AG20443 (cell line): ENCODE results near the gene SH3PXD2B.

Experiments
- DNase-seq: peaks from one replicate; pipeline ENCODE4 v3.0.0; 2012; ENCODE audit warnings: low spot score, mixed read lengths

The SH3PXD2B gene

GRCh38 chr5:172454358-172455086, at the start of gene SH3PXD2B:
SH3PXD2B (minus strand) TSS chr5:172454525; CDS start chr5:172454352, 173 bp downstream.
- peak; percentile 89 for DNase-seq

GRCh38 chr5:172502969-172503368, 48.6 kb upstream of the SH3PXD2B start:
- DNase-seq, result peak; percentile 10

GRCh38 chr5:172502410-172502809, 48.1 kb upstream of the SH3PXD2B start:
- peak; percentile 9 for DNase-seq

- DNase-seq, result peak; percentile 4
Observed at GRCh38 chr5:172501708-172502320, 47.5 kb upstream of the SH3PXD2B start.

GRCh38 chr5:172499287-172499686, 45.0 kb upstream of the SH3PXD2B start:
- DNase-seq, result no peak

GRCh38 chr5:172498431-172499129, 44.3 kb upstream of the SH3PXD2B start:
- DNase-seq, result no peak

GRCh38 chr5:172497591-172498255, 43.4 kb upstream of the SH3PXD2B start:
- DNase-seq, result peak; percentile 3

- DNase-seq, result peak; percentile 57
Observed at GRCh38 chr5:172496671-172497371, 42.5 kb upstream of the SH3PXD2B start.

- DNase-seq, result peak; percentile 5
Observed at GRCh38 chr5:172494630-172495505, 40.5 kb upstream of the SH3PXD2B start.

- DNase-seq, result no peak
Observed at GRCh38 chr5:172493906-172494305, 39.6 kb upstream of the SH3PXD2B start.

- DNase-seq, result no peak
Observed at GRCh38 chr5:172493461-172493860, 39.1 kb upstream of the SH3PXD2B start.

- no peak for DNase-seq
Observed at GRCh38 chr5:172493002-172493401, 38.7 kb upstream of the SH3PXD2B start.

GRCh38 chr5:172492097-172492840, 37.9 kb upstream of the SH3PXD2B start:
- no peak for DNase-seq

- no peak for DNase-seq
Observed at GRCh38 chr5:172491481-172491880, 37.2 kb upstream of the SH3PXD2B start.

- no peak for DNase-seq
Observed at GRCh38 chr5:172490514-172491461, 36.5 kb upstream of the SH3PXD2B start.

GRCh38 chr5:172488221-172488620, 33.9 kb upstream of the SH3PXD2B start:
- DNase-seq, result no peak

- DNase-seq, result no peak
Observed at GRCh38 chr5:172487671-172488070, 33.3 kb upstream of the SH3PXD2B start.

- no peak for DNase-seq
Observed at GRCh38 chr5:172486912-172487311, 32.6 kb upstream of the SH3PXD2B start.

GRCh38 chr5:172486451-172486850, 32.1 kb upstream of the SH3PXD2B start:
- DNase-seq, result no peak
